DMS 273 (cell line): ENCODE data around the gene RAB9B.
"Not testable (repeated sequence)": the region's sequence is repeated elsewhere in the genome, so short reads cannot be mapped to it uniquely, and the experiment has no call there.

Experiments used
- DNase-seq: peaks from one replicate; lab custom pipeline; 2025; ENCODE audit not compliant: unreplicated experiment; lab: John Stamatoyannopoulos, UW

Gene RAB9B

DNA sequence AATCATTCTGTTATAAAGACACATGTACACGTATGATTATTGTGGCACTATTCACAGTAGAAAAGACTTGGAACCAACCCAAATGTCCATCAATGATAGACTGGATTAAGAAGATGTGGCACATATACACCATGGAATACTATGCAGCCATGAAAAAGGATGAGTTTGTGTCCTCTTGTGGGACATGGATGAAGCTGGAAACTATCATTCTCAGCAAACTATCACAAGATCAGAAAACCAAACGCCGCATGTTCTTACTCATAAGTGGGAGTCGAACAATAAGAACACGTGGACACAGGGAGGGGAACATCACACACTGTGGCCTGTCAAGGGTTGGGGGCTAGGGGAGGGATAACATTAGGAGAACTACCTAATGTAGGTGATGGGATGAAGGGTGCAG, 15.0 kb downstream of the RAB9B start:
- DNase-seq: not testable (repeated sequence)

DNA sequence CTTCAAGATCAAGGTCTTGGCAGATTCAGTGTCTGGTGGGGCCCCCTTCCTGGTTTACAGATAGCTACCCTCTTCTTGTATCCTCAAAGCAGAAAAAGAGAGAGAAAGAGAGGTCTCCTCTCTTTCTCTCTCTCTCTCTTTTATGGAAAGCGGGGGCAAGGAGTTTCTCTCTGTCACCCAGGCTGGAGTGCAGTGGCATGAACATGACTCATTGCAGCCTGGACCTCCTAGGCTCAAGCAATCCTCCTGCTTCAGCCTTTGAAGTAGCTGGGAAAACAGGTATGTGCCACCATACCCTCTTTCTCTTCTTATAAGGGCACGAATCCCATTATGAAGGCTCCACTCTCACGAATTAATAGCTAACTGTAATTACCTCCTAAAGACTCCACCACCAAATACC, 20.2 kb downstream of the RAB9B start:
- no peak for DNase-seq

DNA sequence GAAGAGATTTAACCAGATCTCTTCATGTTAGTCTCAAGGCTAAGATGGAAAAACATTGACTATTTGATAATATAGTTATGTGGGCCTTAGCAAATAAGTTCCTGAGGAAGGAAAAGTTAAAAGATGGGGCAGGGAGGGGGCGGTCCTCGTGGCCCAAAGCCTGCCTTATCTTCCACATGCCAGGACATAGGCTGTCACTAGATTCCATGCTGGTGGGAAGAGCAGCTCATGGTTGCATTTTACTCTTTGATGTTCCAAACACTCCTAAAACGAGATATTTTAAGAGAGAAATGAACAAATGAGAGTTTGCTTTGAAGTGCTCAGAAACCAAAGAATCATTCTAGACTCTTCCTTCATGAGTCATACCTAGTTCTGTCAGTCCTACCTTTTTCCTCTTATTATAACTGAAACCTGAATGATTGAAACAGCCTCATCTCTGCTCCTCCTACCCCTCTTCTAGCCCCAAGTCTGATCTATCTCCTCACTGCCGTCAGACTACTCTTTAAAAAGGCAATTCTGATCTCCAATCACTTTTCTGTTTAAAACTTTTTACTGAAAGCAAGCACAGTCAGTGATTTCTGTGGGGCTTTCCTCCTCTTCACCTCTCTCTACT, 25.1 kb downstream of the RAB9B start:
- DNase-seq: no peak

DNA sequence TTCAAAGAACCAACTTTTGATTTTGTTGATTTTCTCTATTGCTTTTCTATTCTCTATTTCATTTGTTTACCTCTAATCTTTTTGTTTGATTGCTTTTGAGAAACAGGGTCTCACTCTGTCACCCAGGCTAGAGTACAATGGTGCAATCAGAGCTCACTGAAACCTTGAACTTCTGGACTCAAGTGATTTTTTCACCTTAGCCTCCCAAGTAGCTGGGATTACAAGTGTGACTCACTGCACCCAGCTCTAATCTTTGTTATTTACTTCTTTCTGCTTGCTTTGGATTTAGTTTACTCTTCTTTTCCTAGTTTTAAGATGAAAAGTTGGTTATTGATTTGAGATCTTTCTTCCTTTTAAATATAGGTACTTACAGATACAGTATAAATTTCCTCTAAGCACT, 26.2 kb downstream of the RAB9B start:
- no peak for DNase-seq

DNA sequence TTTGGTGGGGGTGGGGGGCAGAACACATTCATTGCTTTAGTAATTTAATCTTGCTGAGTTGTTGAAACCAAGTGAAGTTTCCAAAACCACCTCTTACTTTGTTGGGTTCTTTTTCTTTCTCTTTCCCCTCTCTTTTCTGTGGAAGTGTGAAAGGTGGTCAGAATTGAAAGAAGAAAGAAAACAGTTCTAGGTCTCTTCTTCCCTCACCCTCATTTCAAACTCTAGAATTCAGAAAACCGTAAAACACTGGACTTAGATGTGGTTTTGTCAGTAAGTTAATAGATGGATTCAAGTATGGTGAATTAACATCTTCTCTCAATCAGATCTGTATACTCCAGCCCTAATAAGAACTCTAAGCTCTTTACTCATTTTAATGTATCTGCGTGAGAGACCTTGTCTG, 31.7 kb downstream of the RAB9B start:
- no peak for DNase-seq

DNA sequence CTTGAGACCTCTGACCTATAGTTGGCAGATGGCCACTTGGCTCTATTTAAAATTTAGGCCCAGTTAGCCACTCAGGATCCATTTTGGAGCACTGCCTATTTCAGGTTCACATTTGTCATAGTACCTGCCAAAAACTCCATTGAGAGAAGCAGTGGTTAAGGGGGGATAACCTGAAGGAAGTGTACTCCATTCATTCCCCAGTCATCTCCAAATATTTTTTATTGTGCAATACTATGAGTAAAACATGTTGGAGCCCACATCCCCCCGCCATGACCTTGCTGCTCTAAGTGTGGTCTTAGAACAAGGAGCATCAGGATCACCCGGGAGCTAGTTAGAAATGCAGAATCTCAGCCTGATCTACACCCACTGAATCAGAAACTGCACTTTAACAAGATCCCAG, 34.4 kb downstream of the RAB9B start:
- DNase-seq: no peak

DNA sequence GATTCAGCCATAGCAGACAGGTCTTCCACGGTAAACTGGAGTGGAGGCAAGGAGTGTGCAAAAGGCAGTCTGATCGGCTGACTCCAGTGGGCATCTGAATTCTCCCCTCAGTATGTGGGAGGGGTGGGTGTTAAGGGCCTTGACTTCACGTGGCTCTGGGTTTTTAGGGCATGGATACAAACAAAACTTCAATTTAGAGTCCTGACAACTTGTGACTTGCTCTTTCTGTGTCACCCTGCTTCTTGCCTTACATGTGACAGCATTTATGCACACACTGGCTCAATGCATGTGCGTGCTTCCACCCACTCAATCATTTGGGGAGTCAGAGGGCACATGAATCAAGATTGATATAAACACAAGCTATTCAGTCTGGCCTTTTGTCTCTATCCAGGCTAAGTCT, 37.9 kb downstream of the RAB9B start:
- DNase-seq: no peak

DNA sequence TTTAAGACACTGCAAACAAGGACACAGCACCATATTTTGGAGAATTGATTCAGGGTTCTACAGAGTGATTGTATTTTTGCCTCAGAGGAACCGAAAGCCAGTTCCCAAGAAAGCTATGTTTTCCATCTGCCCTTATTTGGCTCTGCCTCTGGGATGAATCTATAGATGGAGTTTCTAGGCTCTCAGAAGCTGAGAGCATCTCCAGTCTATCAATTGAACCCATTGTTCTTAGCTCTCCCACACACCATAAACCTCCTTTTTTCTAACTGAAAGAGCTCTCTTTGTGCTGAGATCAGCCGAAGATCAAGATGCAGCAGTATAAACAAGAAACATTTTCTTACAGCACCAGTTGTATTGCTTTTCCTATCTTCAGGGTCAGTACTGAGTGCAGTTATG, 38.5 kb downstream of the RAB9B start:
- no peak for DNase-seq

DNA sequence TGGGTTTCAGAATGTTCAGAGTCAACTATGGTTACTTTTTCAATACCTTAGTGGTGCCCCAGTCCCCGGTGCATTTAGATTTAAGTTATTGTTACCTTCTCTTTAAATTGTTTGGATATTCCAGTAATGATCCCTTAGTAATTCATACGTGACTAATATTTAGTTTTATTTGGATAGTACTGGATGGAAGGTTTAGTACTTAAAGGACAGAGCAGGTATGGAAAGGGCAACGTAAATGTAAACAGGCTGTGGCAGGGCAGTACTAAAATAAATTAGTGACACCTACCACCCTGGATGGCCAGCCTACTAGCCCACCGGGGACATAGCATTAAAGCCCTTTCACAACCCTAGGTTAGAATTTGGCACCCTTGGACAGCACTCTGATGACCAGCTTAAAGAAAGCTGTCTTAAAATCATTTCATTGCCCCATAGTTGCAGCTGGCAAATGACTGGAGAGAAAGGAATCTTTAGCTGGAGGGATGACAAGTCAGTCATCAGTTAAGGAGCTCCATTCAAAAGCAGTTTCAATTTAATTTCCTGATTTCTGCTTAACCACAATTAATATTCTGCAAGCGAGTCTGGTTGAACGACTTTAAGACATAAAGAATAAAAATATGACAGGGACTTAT, 39.0 kb downstream of the RAB9B start:
- no peak for DNase-seq

DNA sequence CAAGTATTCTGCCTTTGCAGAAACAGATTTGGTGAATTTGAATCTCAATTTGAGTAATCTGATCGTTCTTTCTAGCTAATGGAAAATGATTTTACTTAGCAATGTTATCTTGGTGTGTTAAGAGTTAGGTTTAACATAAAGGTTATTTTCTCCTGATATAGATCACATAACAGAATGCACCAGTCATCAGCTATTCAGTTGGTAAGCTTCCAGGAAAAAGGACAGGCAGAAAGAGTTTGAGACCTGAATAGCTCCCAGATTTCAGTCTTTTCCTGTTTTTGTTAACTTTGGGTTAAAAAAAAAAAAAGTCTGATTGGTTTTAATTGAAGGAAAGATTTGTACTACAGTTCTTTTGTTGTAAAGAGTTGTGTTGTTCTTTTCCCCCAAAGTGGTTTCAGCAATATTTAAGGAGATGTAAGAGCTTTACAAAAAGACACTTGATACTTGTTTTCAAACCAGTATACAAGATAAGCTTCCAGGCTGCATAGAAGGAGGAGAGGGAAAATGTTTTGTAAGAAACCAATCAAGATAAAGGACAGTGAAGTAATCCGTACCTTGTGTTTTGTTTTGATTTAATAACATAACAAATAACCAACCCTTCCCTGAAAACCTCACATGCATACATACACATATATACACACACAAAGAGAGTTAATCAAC, 40.1 kb downstream of the RAB9B start:
- DNase-seq: no peak

DNA sequence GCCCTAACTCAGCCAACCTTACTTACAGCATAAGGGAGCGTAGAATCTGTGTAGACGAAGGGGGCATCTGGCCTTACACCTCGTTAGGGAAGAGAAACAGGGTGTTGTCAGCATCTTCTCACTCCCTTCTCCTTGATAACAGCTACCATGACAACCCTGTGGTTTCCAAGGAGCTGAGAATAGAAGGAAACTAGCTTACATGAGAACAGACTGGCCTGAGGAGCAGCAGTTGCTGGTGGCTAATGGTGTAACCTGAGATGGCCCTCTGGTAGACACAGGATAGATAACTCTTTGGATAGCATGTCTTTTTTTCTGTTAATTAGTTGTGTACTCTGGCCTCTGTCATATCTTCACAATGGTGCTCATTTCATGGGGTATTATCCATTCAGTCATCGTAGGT, 40.8 kb downstream of the RAB9B start:
- peak; percentile 61 for DNase-seq

DNA sequence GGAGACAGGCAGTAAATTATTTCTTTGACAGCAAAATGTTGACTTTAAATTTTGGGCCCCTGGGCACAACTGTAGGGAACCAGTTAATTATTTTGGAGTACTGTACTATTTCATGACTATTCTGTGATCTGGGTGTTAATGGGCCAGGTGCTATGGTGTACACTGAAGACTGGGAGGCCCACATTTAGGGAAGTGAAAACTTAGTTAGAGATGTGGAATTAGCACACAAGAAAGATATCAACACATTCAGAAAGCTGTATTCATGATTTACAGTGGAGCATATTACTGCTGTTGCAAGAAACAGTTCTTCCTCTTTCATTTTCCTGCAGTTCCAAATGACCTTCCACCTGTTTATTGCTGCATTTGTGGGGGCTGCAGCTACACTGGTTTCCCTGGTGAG, 43.1 kb downstream of the RAB9B start:
- no peak for DNase-seq

DNA sequence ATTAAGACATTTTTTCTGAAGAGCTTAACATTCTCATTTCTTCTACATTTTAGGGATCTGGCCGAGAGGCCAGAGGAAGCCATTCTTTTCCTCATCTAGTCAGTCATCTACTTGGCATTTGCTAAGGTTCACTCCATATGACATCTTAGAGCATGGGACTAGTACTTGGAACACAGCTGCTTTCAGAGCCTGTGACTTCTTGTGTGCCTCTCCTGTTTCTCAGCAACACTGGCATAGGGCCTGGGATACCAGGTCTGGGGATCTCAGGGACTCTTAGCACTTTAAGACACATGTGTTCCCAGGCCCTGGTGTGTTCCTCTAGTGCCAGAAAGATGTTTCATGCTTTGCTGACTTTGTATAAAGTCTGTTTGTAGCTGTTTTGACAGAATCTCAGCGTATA, 48.1 kb downstream of the RAB9B start:
- no peak for DNase-seq

DNA sequence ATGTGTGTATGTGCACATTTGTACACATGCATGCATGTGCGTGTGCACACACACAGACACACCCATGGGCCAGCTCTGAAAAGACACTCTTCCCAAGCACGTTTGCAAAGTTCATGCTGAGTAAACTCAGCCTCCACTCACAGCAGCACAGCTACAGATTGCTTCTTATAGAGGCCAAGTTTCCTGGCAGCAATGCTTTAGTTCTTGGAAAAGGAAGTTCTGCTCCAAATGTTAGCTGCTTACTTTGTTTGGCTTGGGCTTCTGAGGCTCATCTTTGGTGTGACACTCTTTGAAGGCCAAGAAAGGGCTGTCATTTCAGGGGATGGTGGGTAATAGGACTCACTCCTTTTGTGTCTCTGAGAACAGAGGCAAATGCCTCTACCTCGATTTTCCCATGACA, 48.9 kb downstream of the RAB9B start:
- DNase-seq: no peak

DNA sequence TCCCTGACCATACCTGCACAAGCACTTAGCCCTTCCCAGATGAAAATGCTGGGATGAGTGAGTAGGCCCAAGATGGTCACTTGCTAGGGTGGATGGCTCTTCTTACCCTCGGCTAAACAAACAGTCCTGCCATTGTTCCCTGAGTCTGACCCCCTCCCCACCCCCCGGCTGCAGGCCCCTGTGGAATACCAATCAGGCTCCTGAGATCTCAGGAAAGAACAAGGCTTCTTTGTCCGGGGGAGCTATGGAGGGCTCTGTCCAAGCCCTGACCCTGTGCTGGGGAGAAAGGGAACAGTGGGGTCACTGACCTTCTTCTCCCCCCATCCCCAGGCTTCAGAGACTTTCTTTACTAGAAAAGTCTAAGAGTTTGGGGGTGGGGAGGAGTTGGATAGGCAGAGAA, 49.4 kb downstream of the RAB9B start:
- DNase-seq: no peak

DNA sequence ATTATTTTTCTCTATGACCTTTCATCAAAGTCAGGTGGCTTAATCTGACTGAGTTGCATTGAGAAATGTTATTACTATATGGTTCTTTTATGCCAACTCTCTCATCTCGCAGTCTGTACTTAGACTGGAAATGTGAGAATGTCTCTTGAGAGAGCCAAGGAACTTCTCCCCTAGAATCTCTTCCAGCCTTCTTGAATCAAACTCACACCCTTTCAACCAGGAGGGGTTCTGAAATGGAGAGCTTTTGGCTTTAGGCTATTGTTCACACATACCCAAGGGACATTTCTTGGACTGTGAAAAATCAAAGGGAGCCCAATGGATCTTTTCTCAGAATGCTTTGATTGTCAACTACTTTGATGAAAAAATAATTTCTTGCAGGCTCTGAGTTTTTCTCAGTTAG, 50.4 kb downstream of the RAB9B start:
- no peak for DNase-seq

DNA sequence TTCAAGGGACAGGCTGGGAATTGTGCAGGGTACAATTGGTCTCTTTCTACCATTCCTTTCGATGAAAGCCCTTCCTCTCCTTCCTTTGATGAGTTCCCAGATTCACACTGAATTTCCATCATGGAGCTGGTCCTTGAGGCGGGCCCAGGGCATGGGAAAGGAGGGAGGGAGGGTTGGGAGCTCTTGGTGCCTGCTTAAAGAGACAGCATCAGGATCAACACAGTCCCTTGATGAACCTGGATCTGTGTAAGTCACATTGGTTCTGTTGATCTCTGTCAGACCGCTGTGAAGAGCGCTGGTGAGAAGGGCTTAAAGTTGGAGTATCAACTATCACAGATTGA, 51.0 kb downstream of the RAB9B start:
- no peak for DNase-seq

DNA sequence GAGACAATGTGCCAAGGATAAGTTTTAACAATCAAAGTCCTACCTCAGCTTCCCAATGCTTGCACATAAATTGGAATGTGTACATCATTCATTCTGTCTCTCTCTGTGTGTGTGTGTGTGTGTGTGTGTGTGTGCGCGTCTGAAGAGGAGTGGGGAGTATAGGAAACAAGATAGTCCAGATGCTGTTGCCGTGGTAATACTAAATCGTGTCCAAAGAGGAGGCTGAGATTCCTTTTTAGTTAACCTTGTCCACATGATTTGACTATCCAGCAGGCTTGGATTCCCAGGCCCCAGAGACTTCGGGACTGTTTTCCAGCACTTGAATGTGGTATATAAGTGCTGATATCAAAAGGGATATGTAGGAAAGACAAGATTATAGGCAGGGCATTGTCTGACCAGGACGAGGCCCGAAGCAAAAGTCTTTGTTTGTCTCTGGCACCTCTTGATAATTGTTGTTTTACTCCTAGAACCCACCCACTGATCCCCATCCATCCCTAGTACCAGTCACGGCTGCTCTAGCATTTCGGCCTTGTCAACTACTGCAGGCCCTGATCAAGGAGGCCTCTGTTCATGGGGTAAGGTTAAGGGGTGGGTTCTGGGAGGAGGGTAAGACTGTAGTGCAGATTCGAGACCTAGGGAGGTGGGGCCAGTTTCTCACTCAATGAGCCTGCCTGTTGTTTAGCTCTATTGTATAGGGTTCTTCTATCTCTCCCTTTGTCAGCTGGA, 51.6 kb downstream of the RAB9B start:
- no peak for DNase-seq

DNA sequence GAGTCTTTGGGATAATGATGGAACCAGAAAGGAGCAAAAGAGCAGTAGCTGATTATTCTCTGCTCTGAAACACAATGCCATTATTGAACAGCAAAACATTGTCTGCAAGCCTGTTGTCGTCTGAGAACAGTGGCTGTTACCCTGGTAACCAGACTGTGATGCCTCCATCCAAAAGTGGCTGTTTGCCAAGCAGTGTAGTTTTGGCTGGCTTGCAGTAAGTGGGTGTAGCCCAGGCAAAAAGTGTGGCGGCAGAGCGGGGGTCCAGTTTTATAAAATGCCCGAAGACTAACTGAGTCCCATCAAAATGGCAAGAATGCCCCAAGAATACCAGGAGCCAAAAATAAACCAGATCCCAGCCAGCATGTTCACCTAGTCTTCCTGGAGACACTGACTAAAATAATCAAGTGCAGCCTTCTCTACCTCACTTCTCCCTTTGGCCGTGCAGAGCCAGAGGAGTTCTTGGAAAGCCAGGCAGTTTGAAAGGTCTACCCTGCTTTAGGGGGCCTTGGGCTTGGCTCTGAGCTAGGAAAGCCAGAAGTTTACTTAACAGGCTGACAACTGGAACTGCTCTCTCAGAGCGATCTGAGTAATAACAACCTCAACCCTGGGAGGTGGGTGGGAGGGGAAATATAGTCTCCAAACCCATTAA, 52.8 kb downstream of the RAB9B start:
- peak; percentile 45 for DNase-seq

DNA sequence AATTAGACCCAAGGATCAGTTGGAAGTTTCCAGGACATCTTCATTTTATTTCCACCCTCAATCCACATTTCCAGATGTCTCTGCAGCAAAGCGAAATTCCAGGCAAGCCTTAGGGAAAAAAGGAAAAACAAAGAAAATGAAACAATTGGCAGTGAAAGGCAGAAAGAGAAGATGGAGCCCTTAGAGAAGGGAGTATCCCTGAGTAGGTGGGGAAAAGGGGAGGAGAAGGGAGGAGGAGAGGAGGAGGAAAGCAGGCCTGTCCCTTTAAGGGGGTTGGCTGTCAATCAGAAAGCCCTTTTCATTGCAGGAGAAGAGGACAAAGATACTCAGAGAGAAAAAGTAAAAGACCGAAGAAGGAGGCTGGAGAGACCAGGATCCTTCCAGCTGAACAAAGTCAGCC, 55.5 kb downstream of the RAB9B start, which contains the start of gene PLP1:
Gene PLP1, plus strand, starts transcription at position 295 of the 400 bp plus-strand sequence. CDS start 156 bp downstream, outside the sequence.
- no peak for DNase-seq

DNA sequence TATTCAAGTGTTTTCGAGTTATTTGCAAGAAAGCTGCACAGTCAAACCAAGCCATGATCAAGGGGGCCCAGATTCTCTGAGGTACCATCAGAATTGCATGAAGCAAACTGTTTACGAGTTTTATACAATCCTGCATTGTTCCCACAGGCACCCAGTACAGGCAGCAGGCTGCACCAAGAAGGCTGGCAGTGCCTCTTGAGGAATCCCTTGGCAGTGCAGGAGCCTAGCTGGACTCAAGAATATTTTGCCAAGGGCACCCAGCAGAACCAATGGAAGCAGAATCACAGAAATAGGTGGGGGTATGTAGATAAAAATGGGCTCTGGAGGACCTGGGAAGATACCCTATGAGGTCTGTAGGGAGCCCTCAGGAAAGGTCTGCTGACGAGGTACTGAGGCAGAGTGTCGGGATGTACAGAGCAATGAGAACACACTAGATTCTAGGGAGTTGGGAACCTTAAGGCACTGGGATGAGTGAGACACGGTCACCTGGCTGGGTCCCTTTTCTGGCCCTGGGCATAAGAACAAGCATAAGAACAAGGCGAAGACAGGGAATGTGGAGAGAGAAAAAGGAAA, 57.9 kb downstream of the RAB9B start:
- peak; percentile 70 for DNase-seq
